ENCODE results near the gene ASXL1.

- TF ChIP-seq CTCF (IDR thresholded peaks at IDR 0.05) (no peak), POLR2AphosphoS5 (IDR thresholded peaks at IDR 0.05) (no peak), EP300 (IDR thresholded peaks at IDR 0.05) (no peak), POLR2A (IDR thresholded peaks at IDR 0.05) (no peak)
Observed at GRCh38 chr20:32421290-32421689, 63.2 kb downstream of the ASXL1 start.

Measured in gastroesophageal sphincter (tissue), 3 donors.